Stimulated activated naive B cell treated with anti-CD40 and anti-IgM and Interleukin-4, amounts not matched to agents 10 μg/mL and 1 μg/mL and 100 μg/mL, for 72 hours (primary cell): ENCODE results near the gene TRIM22.
"Not testable (repeated sequence)": the region's sequence is repeated elsewhere in the genome, so short reads cannot be mapped to it uniquely, and the experiment has no call there.

Source experiments
- ATAC-seq, 2 donors: fragments of 150-1000 bp; cut with Tn5 transposase; replicated peaks; 2 replicates each; pipeline ENCODE4 v1.10.0; 2021; ENCODE audit warnings: moderate library complexity in 1 of 2
- DNase-seq: peaks from one replicate; pipeline ENCODE4 v3.0.0; 2021
- H3K27ac Mint-ChIP-seq: one replicate; pipeline ENCODE4 v1.8.0; 2022; ENCODE audit warnings: mild to moderate bottlenecking, mixed read lengths
- H3K27me3 Mint-ChIP-seq, 2 donors: one replicate each; pipeline ENCODE4 v1.8.0; 2022; ENCODE audit warnings: mixed read lengths in 2 of 2
- H3K36me3 Mint-ChIP-seq, 2 donors: one replicate each; pipeline ENCODE4 v1.8.0; 2022; ENCODE audit warnings: mixed read lengths in 2 of 2, mild to moderate bottlenecking in 1 of 2
- H3K4me1 Mint-ChIP-seq, 2 donors: one replicate each; pipeline ENCODE4 v1.8.0; 2022; ENCODE audit warnings: mixed read lengths in 2 of 2, mild to moderate bottlenecking in 1 of 2
- H3K4me3 Mint-ChIP-seq, 2 donors: one replicate each; pipeline ENCODE4 v1.8.0; 2022; ENCODE audit warnings: mild to moderate bottlenecking in 2 of 2, mixed read lengths in 2 of 2, moderate library complexity in 1 of 2
- H3K9me3 Mint-ChIP-seq, 2 donors: one replicate each; pipeline ENCODE4 v1.8.0; 2022; ENCODE audit warnings: mixed read lengths in 2 of 2, mild to moderate bottlenecking in 1 of 2

The TRIM22 gene

GRCh38 chr11:5689551-5689983 lies at the start of gene TRIM22:
Gene TRIM22, plus strand, starts transcription at chr11:5689790. Its CDS starts 6,443 bp downstream, at chr11:5696233.
- H3K9me3 Mint-ChIP-seq, result no peaks in the 10 kb centered on the region
- no peaks in the 10 kb centered on the region for H3K36me3 Mint-ChIP-seq
- H3K27me3 Mint-ChIP-seq, result no peaks in the 10 kb centered on the region
- peaks cover 42 to 57% of the 10 kb centered on the region in 2 donors for H3K4me1 Mint-ChIP-seq
- peak within 1 kb of the TSS; percentile 95 for H3K27ac Mint-ChIP-seq
- DNase-seq, result peak; percentile 39
- peak; percentile 74 to 81 for ATAC-seq
- H3K4me3 Mint-ChIP-seq, result peak within 1 kb of the TSS; percentile 88 to 95

GRCh38 chr11:5639953-5640352 lies 49.6 kb upstream of the TRIM22 start:
- Mint-ChIP-seq H3K36me3 (peaks cover 42 to 58% of the 10 kb centered on the region in 2 donors), H3K9me3 (no peaks in the 10 kb centered on the region), H3K4me3 (no peak overlapping the region), H3K27me3 (no peaks in the 10 kb centered on the region), H3K27ac (no peak overlapping the region), H3K4me1 (no peaks in the 10 kb centered on the region)
- ATAC-seq (no peak), DNase-seq (no peak)

GRCh38 chr11:5643585-5643984 lies 46.0 kb upstream of the TRIM22 start:
- Mint-ChIP-seq H3K27me3 (no peaks in the 10 kb centered on the region), H3K4me1 (no peaks in the 10 kb centered on the region), H3K27ac (no peak overlapping the region), H3K36me3 (peaks cover 30 to 45% of the 10 kb centered on the region in 2 donors), H3K4me3 (no peak overlapping the region), H3K9me3 (no peaks in the 10 kb centered on the region)
- DNase-seq, result no peak
- no peak for ATAC-seq

GRCh38 chr11:5646139-5646538 lies 43.5 kb upstream of the TRIM22 start:
- no peaks in the 10 kb centered on the region for H3K9me3 Mint-ChIP-seq
- no peaks in the 10 kb centered on the region for H3K4me1 Mint-ChIP-seq
- no peaks in the 10 kb centered on the region for H3K27me3 Mint-ChIP-seq
- no peak overlapping the region for H3K4me3 Mint-ChIP-seq
- no peak for DNase-seq
- peaks cover 15 to 29% of the 10 kb centered on the region in 2 donors for H3K36me3 Mint-ChIP-seq
- no peak overlapping the region for H3K27ac Mint-ChIP-seq
- ATAC-seq, result no peak

GRCh38 chr11:5655474-5655873 lies 34.1 kb upstream of the TRIM22 start:
- no peaks in the 10 kb centered on the region for H3K4me1 Mint-ChIP-seq
- H3K27me3 Mint-ChIP-seq, result no peaks in the 10 kb centered on the region
- peaks cover 15 to 33% of the 10 kb centered on the region in 2 donors for H3K36me3 Mint-ChIP-seq
- no peaks in the 10 kb centered on the region for H3K9me3 Mint-ChIP-seq
- H3K27ac Mint-ChIP-seq, result no peak overlapping the region
- ATAC-seq (no peak), DNase-seq (no peak)
- no peak overlapping the region for H3K4me3 Mint-ChIP-seq

GRCh38 chr11:5656956-5657355 lies 32.6 kb upstream of the TRIM22 start:
- peaks cover 14 to 30% of the 10 kb centered on the region in 2 donors for H3K36me3 Mint-ChIP-seq
- not testable (repeated sequence) for H3K4me1 Mint-ChIP-seq, H3K27ac Mint-ChIP-seq, H3K9me3 Mint-ChIP-seq, H3K4me3 Mint-ChIP-seq, ATAC-seq, H3K27me3 Mint-ChIP-seq, DNase-seq

GRCh38 chr11:5658318-5658717 lies 31.3 kb upstream of the TRIM22 start:
- no peak overlapping the region for H3K4me3 Mint-ChIP-seq
- DNase-seq (no peak), ATAC-seq (no peak)
- H3K27me3 Mint-ChIP-seq, result no peaks in the 10 kb centered on the region
- H3K4me1 Mint-ChIP-seq, result no peaks in the 10 kb centered on the region
- H3K9me3 Mint-ChIP-seq, result no peaks in the 10 kb centered on the region
- H3K27ac Mint-ChIP-seq, result no peak overlapping the region
- peaks cover 7 to 23% of the 10 kb centered on the region in 2 donors for H3K36me3 Mint-ChIP-seq

- H3K36me3 Mint-ChIP-seq, result peaks cover 10 to 13% of the 10 kb centered on the region in 2 donors
These were observed 26.1 kb upstream of the TRIM22 start for GRCh38 chr11:5663511-5663910.

GRCh38 chr11:5665051-5665570 lies 24.5 kb upstream of the TRIM22 start:
- Mint-ChIP-seq H3K4me1 (no peaks in the 10 kb centered on the region), H3K4me3 (no peak overlapping the region), H3K9me3 (no peaks in the 10 kb centered on the region), H3K27ac (no peak overlapping the region), H3K36me3 (peaks cover 12 to 14% of the 10 kb centered on the region in 2 donors), H3K27me3 (no peaks in the 10 kb centered on the region)
- DNase-seq, result no peak
- no peak for ATAC-seq

More at GRCh38 chr11:5663511-5663910, 26.1 kb upstream of the TRIM22 start:
- H3K4me3 Mint-ChIP-seq, result no peak overlapping the region
- no peaks in the 10 kb centered on the region for H3K27me3 Mint-ChIP-seq
- DNase-seq, result no peak
- H3K27ac Mint-ChIP-seq, result no peak overlapping the region
- H3K4me1 Mint-ChIP-seq, result no peaks in the 10 kb centered on the region
- ATAC-seq, result no peak
- no peaks in the 10 kb centered on the region for H3K9me3 Mint-ChIP-seq

- Mint-ChIP-seq H3K4me3 (no peak overlapping the region), H3K27ac (no peak overlapping the region), H3K9me3 (no peaks in the 10 kb centered on the region), H3K4me1 (no peaks in the 10 kb centered on the region), H3K27me3 (no peaks in the 10 kb centered on the region), H3K36me3 (peaks cover 12 to 19% of the 10 kb centered on the region in 2 donors)
- DNase-seq (no peak), ATAC-seq (no peak)
These were observed 23.7 kb upstream of the TRIM22 start for GRCh38 chr11:5665746-5666401.

GRCh38 chr11:5666402-5666793 lies 23.2 kb upstream of the TRIM22 start:
- peaks cover 12 to 20% of the 10 kb centered on the region in 2 donors for H3K36me3 Mint-ChIP-seq

GRCh38 chr11:5671831-5672230 lies 17.8 kb upstream of the TRIM22 start:
- no peak overlapping the region for H3K27ac Mint-ChIP-seq
- DNase-seq (no peak), ATAC-seq (no peak)
- no peak overlapping the region for H3K4me3 Mint-ChIP-seq
- peaks cover 6 to 24% of the 10 kb centered on the region in 2 donors for H3K36me3 Mint-ChIP-seq
- no peaks in the 10 kb centered on the region for H3K27me3 Mint-ChIP-seq
- H3K9me3 Mint-ChIP-seq, result no peaks in the 10 kb centered on the region
- H3K4me1 Mint-ChIP-seq, result peaks cover 0 to 9% of the 10 kb centered on the region in 2 donors

More at GRCh38 chr11:5666402-5666793, 23.2 kb upstream of the TRIM22 start:
- Mint-ChIP-seq H3K9me3 (no peaks in the 10 kb centered on the region), H3K27ac (no peak overlapping the region), H3K27me3 (no peaks in the 10 kb centered on the region), H3K4me3 (no peak overlapping the region), H3K4me1 (no peaks in the 10 kb centered on the region)
- DNase-seq (no peak), ATAC-seq (no peak)

- H3K4me1 Mint-ChIP-seq, result peaks cover 0 to 17% of the 10 kb centered on the region in 2 donors
- no peak for DNase-seq
- no peak overlapping the region for H3K4me3 Mint-ChIP-seq
- no peak for ATAC-seq
- H3K27ac Mint-ChIP-seq, result no peak overlapping the region
- peaks cover 20 to 22% of the 10 kb centered on the region in 2 donors for H3K36me3 Mint-ChIP-seq
- no peaks in the 10 kb centered on the region for H3K9me3 Mint-ChIP-seq
- H3K27me3 Mint-ChIP-seq, result no peaks in the 10 kb centered on the region
These were observed 15.2 kb upstream of the TRIM22 start for GRCh38 chr11:5674391-5674790.

- Mint-ChIP-seq H3K27ac (no peak overlapping the region), H3K4me1 (peaks cover 9 to 32% of the 10 kb centered on the region in 2 donors)
These were observed 9.8 kb upstream of the TRIM22 start for GRCh38 chr11:5679811-5680210.

GRCh38 chr11:5682890-5683441 lies 6.6 kb upstream of the TRIM22 start:
- Mint-ChIP-seq H3K4me1 (peaks cover 17 to 36% of the 10 kb centered on the region in 2 donors), H3K36me3 (peaks cover 9 to 29% of the 10 kb centered on the region in 2 donors)
- not testable (repeated sequence) for H3K4me3 Mint-ChIP-seq, H3K27me3 Mint-ChIP-seq, DNase-seq, H3K27ac Mint-ChIP-seq, H3K9me3 Mint-ChIP-seq, ATAC-seq

More at GRCh38 chr11:5679811-5680210, 9.8 kb upstream of the TRIM22 start:
- ATAC-seq (no peak), DNase-seq (no peak)
- Mint-ChIP-seq H3K9me3 (no peaks in the 10 kb centered on the region), H3K27me3 (no peaks in the 10 kb centered on the region), H3K4me3 (no peak overlapping the region), H3K36me3 (peaks cover 17 to 34% of the 10 kb centered on the region in 2 donors)
